Measurements from ENCODE around the gene ACTN2. TPM values are rescaled to one million over a fixed set of nuclear protein-coding genes. Genes with fewer than 3 reads are reported as not detected.

ACTN2 gene
- total RNA-seq, 1 donor from 2014 or later = 1.5 TPM

GRCh38 chr1:236746785-236747184, 60.5 kb downstream of the ACTN2 start:
- Histone ChIP-seq H3K4me3 (no peak overlapping the region), H3K36me3 (no peaks in the 10 kb centered on the region), H3K27ac (no peak overlapping the region), H3K27me3 (no peaks in the 10 kb centered on the region), H3K4me1 (no peaks in the 10 kb centered on the region), H3K9me3 (no peaks in the 10 kb centered on the region)
- DNase-seq (ENCODE audit: extremely low spot score in 2 of 2) = no peak
- intact Hi-C loops (cut with DNase I) = no loop called here
- no peak for TF ChIP-seq POLR2A (IDR thresholded peaks at IDR 0.05)
- TF ChIP-seq POLR2AphosphoS5 (IDR thresholded peaks at IDR 0.05; ENCODE audit: insufficient read depth in 1 of 2, low read depth in 1 of 2) = no peak
- TF ChIP-seq CTCF (IDR thresholded peaks at IDR 0.05) = no peak

GRCh38 chr1:236747311-236747985, 61.1 kb downstream of the ACTN2 start:
- no peak overlapping the region for H3K4me3 ChIP-seq
- H3K27ac ChIP-seq = no peak overlapping the region
- no peaks in the 10 kb centered on the region for H3K4me1 ChIP-seq
- no peaks in the 10 kb centered on the region for H3K27me3 ChIP-seq
- H3K9me3 ChIP-seq = no peaks in the 10 kb centered on the region
- no peaks in the 10 kb centered on the region for H3K36me3 ChIP-seq
- intact Hi-C loops (cut with DNase I) = no loop called here
- TF ChIP-seq POLR2A (IDR thresholded peaks at IDR 0.05) (no peak), CTCF (IDR thresholded peaks at IDR 0.05) (no peak)
- no peak for DNase-seq (ENCODE audit: extremely low spot score in 2 of 2)

GRCh38 chr1:236748268-236748870, 62.1 kb downstream of the ACTN2 start:
- no peaks in the 10 kb centered on the region for H3K4me1 ChIP-seq
- no peak overlapping the region for H3K4me3 ChIP-seq
- H3K36me3 ChIP-seq = no peaks in the 10 kb centered on the region
- no peak for TF ChIP-seq POLR2A (IDR thresholded peaks at IDR 0.05)
- TF ChIP-seq CTCF (IDR thresholded peaks at IDR 0.05) = no peak
- TF ChIP-seq POLR2AphosphoS5 (IDR thresholded peaks at IDR 0.05; ENCODE audit: insufficient read depth in 1 of 2, low read depth in 1 of 2) = no peak
- DNase-seq (ENCODE audit: extremely low spot score in 2 of 2) = no peak
- H3K9me3 ChIP-seq = no peaks in the 10 kb centered on the region
- no peaks in the 10 kb centered on the region for H3K27me3 ChIP-seq
- H3K27ac ChIP-seq = no peak overlapping the region
- intact Hi-C loops (cut with DNase I) = no loop called here

GRCh38 chr1:236750928-236751327, 64.6 kb downstream of the ACTN2 start:
- no peaks in the 10 kb centered on the region for H3K9me3 ChIP-seq
- no peak overlapping the region for H3K27ac ChIP-seq
- no peaks in the 10 kb centered on the region for H3K4me1 ChIP-seq
- TF ChIP-seq POLR2A (IDR thresholded peaks at IDR 0.05) (no peak), CTCF (IDR thresholded peaks at IDR 0.05) (no peak), POLR2AphosphoS5 (IDR thresholded peaks at IDR 0.05; ENCODE audit: insufficient read depth in 1 of 2, low read depth in 1 of 2) (no peak)
- intact Hi-C loops (cut with DNase I) = no loop called here
- H3K36me3 ChIP-seq = no peaks in the 10 kb centered on the region
- no peaks in the 10 kb centered on the region for H3K27me3 ChIP-seq
- no peak overlapping the region for H3K4me3 ChIP-seq
- no peak for DNase-seq (ENCODE audit: extremely low spot score in 2 of 2)

- Histone ChIP-seq H3K27me3 (no peaks in the 10 kb centered on the region), H3K36me3 (no peaks in the 10 kb centered on the region), H3K4me1 (no peaks in the 10 kb centered on the region), H3K4me3 (no peak overlapping the region), H3K9me3 (no peaks in the 10 kb centered on the region), H3K27ac (no peak overlapping the region)
- no peak for DNase-seq (ENCODE audit: extremely low spot score in 2 of 2)
- TF ChIP-seq CTCF (IDR thresholded peaks at IDR 0.05) (no peak), POLR2AphosphoS5 (IDR thresholded peaks at IDR 0.05; ENCODE audit: insufficient read depth in 1 of 2, low read depth in 1 of 2) (no peak), POLR2A (IDR thresholded peaks at IDR 0.05) (no peak)
- intact Hi-C loops (cut with DNase I) = no loop called here
Observed at GRCh38 chr1:236751385-236751784, 65.1 kb downstream of the ACTN2 start.
